ENCODE measurements around the gene CRTAC1. TPM values are rescaled to one million over a fixed set of nuclear protein-coding genes. Genes with fewer than 3 reads are reported as not detected.

Gene CRTAC1
- total and polyA plus RNA-seq, 10 of the 15 experiments (the other 5 are each of a cell fraction or from before 2014, with no cell fraction given): 0.10 TPM; not detected in 9

DNA sequence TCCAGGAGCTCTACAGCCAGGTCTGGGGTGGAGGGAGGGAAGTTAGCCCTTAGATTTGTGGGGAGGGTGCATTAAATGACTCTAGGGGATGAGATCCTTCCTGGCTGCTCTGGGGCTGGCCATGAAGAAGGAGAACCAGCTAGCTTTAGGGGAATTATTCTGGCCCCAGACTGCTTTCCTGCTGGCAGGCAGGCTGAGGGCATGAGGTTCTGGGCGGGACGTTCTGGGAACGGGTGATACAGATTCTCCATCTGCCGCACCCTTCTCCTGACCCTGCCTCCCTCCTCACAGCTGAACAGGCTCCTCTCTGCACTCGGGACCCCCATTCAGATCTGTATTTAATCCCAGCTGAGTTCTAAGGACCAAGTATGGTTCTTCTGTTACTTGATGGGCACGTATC lies 156.9 kb downstream of the CRTAC1 start:
- no peaks in the 10 kb centered on the region; a peak in 2 of 4 replicates for H3K27me3 ChIP-seq (replicated peaks in 1 of 2; ENCODE audit: control insufficient read depth in 2 of 2, insufficient read depth in 2 of 2, low read length in 1 of 2)
- 41% methylated on average over 6 of the region's 6 CpGs for whole genome bisulfite sequencing (ENCODE audit: insufficient coverage, insufficient replicate concordance, low lambda C conversion rate, missing lambda C conversion rate)
- no peaks in the 10 kb centered on the region for H3K9me3 ChIP-seq (replicated peaks; ENCODE audit: control insufficient read depth, insufficient read depth, low read length)
- in situ Hi-C loops (cut with MboI): no loop called here
- H3K27ac ChIP-seq (ENCODE audit: control insufficient read depth, insufficient read depth): no peak overlapping the region
- CTCF ChIA-PET: interaction anchor here (2.4 kb wide), 1 partner anchor 165 kb away, joined by 9 read pairs; no protein-coding TSS in a partner anchor
- RAD21 ChIA-PET (ENCODE audit: unreplicated experiment): interaction anchor here (1.1 kb wide), 1 partner anchor 83 kb away, joined by 3 read pairs; no protein-coding TSS in a partner anchor
- DNase-seq (ENCODE audit: low read depth, low spot score): no peak
- ATAC-seq: no peak
- H3K4me3 ChIP-seq: no peak overlapping the region
- no peak overlapping the region for H3K4me2 ChIP-seq (ENCODE audit: control insufficient read depth, insufficient read depth)
- no TSS peak for BruUV-seq (replicated peaks)
- no peaks in the 10 kb centered on the region for H3K36me3 ChIP-seq (ENCODE audit: control insufficient read depth in 2 of 2, insufficient read depth in 2 of 2, low read length in 1 of 2)
- no peaks in the 10 kb centered on the region for H3K79me2 ChIP-seq (ENCODE audit: control insufficient read depth, insufficient read depth, low read length)
- TF ChIP-seq EGR1 (IDR thresholded peaks at IDR 0.05; ENCODE audit: borderline replicate concordance in 1 of 2, low read depth in 2 of 2, low read length in 2 of 2) (no peak), PAX8 (IDR thresholded peaks at IDR 0.05) (no peak), KAT2A (conservative IDR thresholded peaks at IDR 0.05; ENCODE audit: control insufficient read depth, low read depth, low read length) (no peak), NBN (IDR thresholded peaks at IDR 0.05) (no peak), SMARCA5 (IDR thresholded peaks at IDR 0.05) (no peak), STAT3 (IDR thresholded peaks at IDR 0.05; ENCODE audit: low read depth, low read length) (no peak), ZNF384 (IDR thresholded peaks at IDR 0.05; ENCODE audit: borderline replicate concordance, low read depth, low read length) (no peak), POU2F2 (IDR thresholded peaks at IDR 0.05; ENCODE audit: borderline replicate concordance, low read depth, low read length) (no peak), MEF2B (IDR thresholded peaks at IDR 0.05; ENCODE audit: partially characterized antibody, poor library complexity, severe bottlenecking) (no peak), RELA (IDR thresholded peaks at IDR 0.05; ENCODE audit: borderline replicate concordance, partially characterized antibody) (no peak), BMI1 (IDR thresholded peaks at IDR 0.05; ENCODE audit: borderline replicate concordance) (no peak)
- H2AFZ ChIP-seq (ENCODE audit: control insufficient read depth, low read depth, low read length): no peak overlapping the region
- no peaks in the 10 kb centered on the region for H4K20me1 ChIP-seq (ENCODE audit: control insufficient read depth, insufficient read depth)
- peaks cover 3% of the 10 kb centered on the region; the same call in 1 of the 2 replicates for H3K4me1 ChIP-seq (ENCODE audit: control insufficient read depth, insufficient read depth, low read length)
- intact Hi-C loops (cut with micrococcal nuclease; ENCODE audit: unreplicated experiment): no loop called here
- SMC1A ChIA-PET (ENCODE audit: uncharacterized antibody, unreplicated experiment): interaction anchor here (0.6 kb wide), 1 partner anchor 182 kb away, joined by 3 read pairs; no protein-coding TSS in a partner anchor
- H3K9ac ChIP-seq (ENCODE audit: control insufficient read depth, insufficient read depth, low read length): no peak overlapping the region
- FAIRE-seq: no peak
- POLR2A ChIA-PET: no interaction called here

Data from GM12878 (cell line).